ENCODE results near the gene MAN1C1.

The MAN1C1 gene

DNA sequence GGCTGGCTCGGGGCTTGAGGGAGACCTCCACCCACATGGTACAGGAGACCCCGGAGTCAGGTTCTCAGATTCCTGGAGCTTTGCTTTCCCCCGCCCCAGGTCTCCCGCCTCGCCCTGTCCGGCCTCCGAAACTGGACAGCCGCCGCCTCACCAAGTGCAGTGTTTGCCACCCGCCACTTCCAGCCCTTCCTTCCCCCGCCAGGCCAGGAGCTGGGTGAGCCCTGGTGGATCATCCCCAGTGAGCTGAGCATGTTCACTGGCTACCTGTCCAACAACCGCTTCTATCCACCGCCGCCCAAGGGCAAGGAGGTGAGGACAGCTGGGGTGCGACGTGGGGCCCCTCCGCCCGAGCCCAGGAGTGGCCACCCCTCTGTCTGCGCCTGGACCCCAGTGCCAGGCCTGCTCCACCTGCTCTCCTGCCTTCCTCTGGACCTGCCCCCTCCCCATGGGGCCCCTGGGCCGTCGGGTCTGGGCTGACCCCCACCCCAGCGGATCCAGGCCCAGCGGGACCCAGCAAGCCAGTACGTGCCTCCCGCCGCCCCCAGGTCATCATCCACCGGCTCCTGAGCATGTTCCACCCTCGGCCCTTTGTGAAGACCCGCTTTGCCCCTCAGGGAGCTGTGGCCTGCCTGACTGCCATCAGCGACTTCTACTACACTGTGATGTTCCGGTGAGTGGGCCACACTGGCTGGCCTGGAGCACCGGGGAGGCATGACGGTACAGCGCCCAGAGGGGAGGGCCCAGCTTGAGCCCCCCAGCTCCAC lies 192.1 kb downstream of the MAN1C1 start:
- no peak for DNase-seq

DNA sequence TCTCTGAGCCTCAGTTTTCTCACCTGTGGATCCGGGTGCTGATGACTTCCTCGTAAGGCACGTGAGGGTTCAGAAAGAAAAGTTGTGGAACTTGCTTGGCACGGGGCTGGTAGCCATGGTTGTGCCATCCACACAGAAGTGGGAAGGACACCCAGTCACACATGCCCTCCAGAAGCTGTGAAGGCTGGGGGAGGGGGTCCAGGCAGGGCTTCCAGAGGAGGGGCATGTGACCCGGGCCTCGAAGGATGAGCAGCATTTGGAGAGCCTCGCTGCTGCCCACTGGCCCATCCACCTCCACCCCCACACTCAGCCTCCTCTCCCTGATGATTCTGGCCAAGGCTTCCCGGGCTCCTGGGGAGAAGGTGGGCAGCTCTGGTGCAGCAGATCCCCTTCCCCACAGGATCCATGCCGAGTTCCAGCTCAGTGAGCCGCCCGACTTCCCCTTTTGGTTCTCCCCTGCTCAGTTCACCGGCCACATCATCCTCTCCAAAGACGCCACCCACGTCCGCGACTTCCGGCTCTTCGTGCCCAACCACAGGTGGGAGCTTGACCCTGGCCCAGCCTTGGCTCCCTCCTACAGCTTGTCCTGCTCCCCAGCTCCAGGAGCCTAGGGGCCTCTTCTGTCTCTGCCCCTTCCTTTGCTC lies 192.8 kb downstream of the MAN1C1 start:
- no peak for DNase-seq

DNA sequence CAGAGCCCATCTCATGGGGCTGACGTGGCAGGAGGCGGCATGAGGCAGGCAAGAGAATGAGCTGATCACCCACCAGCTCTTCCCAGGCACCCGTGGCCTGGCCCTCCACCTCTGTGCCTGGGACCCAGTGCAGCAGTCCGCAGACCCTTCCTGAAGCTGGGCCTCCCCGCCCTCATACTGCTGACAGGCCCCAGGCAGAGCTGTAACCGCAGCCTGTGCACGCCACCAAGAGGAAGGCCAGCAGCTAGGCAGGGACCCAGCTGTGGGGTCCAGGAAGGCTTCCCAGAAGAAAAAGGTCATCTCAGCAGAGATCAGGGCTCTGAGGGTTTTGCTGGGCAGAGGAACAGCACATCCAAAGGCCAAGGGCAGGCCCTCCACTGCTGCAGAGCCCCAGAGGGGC lies 193.3 kb downstream of the MAN1C1 start:
- DNase-seq = no peak

DNA sequence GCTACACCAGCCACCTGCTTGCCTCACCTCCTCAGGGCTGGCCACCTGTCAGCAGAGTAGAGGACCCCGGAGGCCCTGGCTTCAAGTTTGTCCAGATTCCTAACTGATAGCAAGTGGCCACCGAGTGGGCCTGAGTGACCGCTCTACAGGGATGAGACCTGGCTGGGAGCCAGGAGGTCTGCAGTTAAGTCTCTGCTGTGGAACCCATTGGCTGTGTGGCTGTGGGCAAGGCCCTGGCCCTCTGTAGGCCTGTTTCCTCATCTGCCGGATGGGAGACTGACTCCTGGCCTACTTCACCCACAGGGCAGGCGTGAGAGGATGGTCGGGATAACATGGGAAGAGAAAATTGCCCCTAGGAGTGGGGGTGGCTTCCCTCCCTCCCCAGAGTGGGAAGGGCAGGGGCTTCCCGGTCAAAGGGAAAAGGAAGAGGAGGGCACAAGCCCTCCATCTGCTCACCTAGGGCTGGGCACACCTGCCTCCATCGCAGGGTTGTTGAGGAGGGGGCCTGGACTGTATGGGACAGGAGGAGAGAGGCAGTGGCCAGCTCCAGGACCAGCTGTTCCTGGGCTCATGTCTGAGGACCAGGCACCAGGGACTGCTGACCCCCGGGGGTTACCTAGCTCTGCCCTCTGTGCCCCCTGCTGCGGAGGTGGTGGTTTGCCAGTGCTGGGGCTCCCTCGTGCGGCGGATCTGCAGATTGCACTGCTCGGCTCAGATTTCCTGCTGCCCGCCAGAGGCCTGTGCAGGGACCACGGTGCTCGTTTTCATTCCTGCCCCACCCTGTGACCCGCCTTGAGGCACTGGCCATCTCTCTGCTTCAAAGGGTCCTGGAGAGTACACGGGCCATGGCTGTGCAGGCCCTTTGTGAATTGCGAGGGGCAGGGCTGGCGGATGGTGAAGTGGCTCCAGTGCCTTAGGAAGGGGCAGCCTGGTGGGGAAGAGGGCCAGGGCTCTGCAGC lies 194.0 kb downstream of the MAN1C1 start:
- peak; percentile 69 for DNase-seq

DNA sequence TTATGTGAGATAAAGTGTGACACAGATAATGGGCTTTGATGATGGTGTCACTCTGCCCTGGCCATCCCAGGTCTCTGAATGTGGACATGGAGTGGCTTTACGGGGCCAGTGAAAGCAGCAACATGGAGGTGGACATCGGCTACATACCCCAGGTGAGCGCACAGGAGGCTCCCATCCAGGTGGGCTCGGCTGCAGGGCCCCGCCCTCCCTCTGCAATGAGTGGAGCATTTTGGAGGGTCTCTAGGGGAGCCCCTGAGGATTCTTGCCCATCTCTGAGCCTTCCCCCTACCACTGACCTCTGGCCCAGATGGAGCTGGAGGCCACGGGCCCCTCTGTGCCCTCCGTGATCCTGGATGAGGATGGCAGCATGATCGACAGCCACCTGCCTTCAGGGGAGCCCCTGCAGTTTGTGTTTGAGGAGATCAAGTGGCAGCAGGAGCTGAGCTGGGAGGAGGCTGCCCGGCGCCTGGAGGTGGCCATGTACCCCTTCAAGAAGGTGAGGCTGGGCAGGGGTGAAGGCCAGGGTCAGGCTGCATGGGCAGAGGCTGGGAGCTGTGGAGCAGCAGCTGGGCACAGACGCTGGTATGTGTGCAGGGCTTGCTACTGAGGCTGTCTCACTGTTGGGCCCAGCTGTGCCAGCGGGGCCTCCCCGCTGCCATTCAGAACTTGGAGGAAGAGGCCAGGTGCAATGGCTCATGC lies 194.9 kb downstream of the MAN1C1 start:
- no peak for DNase-seq

DNA sequence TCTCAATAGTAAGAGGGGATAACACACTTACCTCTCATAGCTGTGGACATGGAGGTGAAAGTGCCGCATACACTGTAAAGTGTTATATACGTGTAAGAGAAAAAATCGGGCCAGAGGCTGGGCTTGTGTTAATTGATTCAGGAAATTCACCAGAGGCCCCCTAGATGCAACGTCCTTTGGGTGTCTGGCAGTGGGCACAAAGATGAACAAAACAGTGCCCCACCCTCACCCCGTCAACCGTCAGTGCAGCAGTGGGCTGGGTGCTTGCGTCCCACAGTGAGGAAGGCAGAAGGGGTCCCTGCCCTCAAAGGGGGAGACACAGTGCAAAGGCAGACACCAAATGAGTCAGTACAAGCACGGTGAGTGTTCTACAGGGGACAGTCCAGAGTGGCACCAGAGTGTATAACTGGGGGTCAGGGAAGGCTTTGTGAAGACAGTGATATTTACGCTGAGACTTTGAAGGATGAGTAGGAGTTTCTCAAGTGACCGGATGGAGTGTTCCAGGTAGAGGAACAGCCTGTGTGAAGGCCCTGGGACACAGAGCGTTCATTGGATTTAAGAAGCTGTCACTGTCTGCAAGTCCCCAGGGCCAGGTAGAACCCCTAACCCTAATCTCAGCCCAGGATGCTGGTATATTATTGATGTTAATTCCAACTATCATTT lies 196.6 kb downstream of the MAN1C1 start:
- no peak for DNase-seq

DNA sequence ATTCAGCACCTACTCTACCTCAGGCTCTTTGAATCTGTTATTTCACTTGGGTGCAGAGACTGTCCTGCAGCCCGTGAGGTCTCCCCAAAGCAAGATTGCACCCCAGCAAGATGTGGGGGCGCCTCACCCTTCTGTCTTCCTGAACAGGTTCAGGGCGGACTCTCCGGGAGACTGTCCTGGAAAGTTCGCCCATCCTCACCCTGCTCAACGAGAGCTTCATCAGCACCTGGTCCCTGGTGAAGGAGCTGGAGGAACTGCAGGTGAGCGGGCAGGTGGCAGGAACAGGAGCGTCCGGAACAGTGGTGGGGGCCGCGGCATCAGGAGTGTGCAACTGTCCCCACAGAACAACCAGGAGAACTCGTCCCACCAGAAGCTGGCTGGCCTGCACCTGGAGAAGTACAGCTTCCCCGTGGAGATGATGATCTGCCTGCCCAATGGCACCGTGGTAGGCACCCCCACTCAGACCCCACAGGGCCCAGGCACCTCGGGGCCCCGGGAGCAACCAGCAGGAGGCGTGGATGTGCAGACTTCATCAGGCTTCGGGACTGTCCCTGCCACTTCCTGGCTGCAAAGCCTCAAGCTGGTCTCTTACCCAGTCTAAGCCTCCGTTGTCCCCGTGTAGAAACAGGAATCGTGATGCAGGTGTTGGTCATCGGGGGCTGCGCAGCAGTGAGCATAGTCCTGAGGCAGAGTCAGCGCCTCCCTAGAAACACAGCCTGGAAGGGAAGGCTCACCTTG lies 197.3 kb downstream of the MAN1C1 start:
- no peak for DNase-seq

DNA sequence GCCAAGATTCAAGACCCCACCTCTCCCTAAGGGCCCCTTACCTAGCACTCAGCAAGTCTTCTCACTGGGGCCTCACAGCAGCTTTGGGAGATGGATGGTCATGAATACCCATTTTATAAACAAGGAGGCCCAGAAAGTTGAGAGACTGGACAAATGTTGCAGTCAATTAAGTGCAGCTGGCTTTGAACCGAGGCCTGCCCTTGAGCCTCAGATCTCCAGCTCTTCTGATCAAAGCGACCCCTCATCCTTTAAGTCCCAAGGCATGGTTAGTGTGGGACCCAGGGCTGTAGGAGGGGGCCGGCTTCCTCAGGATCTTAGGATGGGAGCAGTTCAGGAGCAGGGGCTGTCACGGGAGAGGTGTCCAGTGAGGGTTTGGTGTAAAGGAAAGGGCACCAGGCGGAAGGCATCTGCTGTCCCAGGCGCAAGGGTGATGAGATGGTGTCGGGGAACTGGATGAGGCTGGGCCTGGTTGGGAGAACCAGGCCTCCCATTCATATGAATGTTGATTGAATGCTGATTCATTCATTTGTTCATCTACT lies 198.0 kb downstream of the MAN1C1 start:
- DNase-seq = no peak

DNA sequence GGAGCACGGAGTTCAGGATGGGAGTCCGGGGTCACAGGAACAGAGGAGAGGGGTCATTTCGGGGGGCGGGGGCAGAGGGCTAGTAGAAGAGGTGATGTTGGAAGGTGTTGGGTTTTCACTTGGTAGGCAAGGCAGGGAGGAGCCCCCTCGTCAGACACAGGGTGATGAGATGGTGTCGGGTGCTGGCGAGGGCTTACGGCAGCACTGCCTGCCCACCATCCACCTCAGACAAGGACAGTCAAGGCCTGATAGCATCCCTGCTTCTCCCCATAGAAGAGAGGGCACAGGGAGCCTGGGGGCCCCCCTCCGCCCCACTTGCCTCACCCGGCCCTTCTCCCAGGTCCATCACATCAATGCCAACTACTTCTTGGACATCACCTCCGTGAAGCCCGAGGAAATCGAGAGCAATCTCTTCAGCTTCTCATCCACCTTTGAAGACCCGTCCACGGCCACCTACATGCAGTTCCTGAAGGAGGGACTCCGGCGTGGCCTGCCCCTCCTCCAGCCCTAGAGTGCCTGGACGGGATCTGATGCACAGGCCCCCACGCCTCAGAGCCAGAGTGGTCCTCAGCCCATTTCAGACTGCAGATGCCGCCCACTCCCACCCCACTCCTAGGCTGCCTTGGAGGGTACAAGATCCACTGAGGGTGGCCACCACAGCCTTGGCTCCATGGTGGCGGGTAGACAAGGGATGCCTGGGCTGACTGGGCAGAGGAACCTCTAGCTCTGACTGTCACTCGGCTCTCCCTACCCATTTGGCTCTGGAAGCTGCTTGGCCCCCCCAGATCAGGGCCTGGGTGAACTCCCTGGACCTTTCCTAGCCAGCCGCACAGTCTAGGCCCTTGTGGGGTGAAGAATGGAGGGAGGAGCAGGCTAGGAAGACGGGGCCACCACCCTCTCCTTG lies 198.9 kb downstream of the MAN1C1 start:
- DNase-seq = no peak

DNA sequence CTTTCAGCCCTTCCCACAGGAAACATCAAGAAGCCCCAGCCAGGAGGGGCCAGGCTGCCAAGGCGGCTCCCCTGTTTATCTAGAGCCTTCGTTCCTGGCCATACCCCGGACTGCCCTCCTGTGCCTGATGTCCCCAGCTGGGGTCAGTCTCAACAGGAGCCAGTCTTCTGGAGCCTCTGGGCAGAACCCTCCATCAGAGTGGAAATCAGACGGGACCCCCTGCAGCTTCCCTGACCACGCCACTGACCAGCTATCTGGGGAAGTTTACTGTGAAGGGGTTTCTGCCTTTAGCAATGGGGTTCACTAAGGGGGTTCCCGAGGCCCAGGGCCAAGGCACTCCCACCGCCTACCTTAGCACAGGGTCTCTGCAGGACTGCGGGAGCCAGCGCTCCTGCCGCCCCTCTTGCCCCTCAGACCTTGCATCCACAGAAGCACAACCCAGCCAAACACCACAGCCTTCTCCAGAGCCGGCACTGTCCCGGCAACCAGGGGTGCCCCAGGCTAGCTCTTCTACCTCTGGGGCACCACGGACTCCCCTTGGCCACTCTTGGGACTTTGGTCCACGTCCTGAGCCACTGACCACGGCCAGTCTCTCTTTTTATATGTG lies 199.6 kb downstream of the MAN1C1 start:
- no peak for DNase-seq

DNA sequence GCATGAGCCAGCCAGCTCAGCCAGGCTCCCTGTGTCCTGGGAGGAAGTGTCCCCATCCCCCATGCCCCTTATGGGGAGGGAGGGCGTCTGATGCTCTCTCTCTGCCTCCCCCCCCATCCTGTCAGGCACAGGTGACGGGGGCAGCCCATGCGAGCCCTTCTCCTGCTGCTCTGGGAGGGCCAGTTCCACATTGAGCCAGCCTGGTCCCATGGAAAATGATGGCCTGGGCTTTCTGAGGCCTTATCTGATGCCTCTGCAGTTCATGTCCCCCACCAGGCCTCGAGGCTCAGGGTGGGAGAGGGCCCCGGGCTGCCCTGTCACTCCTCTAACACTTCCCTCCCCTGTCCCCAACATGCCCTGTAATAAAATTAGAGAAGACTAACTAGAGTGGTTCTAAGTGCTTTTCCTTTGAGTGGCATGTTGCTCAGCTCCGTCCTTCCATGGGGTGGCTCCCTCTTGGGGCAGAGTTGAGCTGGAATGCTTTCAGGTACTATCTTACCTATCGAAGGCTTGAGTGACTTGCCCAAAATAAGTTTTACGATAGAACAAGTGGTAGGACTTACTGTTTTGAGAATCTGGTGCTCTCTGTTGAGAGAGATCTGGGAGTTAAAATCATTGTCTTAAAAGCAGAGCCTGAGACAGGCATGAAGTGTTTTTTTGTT lies 201.4 kb downstream of the MAN1C1 start:
- no peak for DNase-seq

DNA sequence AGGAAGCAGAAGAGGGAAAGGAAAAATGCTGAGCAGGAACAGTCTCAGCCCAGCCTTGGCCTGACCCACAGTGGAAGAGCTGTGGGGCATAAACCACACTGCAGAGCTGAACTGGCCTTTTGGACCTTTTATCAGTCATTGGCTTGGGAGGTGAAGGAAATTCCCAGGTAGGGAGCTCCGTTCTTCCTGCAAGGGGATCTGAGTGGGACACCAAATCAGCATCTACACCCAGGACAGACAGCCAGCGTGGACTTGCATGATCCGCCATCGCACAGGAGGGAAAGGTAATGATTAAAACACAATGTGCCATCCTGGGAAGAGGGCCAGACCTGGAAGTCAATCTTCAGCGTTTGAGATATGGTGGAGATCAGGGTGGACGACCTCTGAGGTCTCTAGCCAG lies 202.0 kb downstream of the MAN1C1 start:
- DNase-seq = no peak

DNA sequence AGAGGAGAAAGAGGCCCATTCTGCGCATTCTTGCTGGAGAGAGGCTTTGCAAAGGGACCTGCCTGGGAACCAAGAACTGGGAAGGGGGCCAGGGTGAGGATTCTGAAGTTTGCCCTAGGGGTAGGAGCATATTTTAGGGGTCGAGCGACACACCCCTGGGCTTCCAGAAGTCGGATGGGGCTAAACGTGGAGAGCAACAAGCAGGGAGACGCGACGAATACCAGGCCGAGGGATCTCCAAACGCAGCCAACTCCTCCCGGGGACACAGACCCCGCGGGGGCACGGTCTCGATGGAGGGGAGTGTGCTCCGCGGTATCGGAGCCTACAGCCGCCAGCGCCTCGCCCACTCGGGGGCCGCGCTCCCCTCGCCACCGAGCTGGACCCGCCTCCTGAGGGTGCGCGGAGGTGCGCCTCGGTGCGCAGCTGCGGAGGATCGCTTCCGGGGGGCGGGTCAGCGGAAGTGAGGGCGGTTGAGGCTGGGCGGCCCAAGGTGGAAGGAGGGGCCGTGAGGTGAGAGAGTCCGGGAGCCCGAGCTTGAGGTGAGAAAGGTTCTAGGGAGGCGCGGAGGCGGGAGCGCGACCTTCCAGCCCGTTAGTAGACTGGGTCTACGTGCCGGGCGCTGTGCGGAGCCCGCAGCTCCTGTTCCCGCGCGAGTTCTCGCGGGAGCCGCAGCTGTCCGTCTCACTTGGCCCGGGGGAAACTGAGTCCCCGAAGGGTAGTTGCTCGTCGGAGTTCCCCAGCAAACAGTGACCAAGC lies 203.1 kb downstream of the MAN1C1 start, which contains the start of gene MTFR1L:
TSS of gene MTFR1L (plus strand) at position 464 of the 756 bp plus-strand sequence. CDS start 3,151 bp downstream, outside the sequence.
- DNase-seq = peak; percentile 93

DNA sequence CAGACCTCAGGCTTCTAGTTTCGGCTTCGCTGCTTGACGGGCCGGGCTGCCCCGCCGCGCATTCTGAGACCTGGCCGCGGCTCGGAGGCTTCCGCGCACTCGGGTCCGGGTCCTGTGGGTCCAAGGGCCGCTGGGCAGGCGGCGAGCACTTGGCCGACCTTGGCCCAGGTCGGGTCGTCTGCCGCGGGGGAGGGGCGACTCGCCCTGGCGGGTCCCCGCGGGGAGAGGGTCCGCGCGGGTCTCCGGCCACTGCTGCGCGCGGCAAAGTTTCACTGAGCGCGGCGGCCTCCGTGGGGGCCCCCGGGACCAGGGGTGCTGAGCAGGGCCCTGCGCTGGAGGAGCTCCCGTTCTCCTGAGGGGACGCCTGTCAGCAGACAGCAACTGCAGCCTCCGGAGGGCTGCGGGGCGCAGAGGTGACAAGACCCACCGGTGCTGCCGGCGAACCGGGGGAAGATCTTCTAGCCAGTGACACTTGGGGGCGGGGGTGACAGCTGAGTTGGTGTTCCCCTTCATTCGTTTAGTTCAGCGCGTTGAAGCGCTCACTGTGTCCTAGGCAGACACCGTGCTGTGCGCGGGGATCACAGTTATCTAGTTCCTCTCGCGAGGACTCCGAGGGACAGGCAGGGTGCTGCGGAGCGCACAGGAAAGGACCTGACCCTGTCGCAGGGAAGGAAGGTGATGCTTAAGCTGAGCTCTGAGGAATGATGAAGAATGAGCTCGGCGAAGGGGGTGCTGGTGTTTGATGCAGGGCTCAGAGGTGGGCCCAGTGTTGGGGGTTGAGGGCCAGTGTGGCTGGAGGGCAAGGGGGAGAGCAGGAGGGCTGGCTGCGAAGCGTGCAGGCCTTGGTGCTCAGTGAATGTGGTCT lies 203.9 kb downstream of the MAN1C1 start:
- peak; percentile 71 for DNase-seq

DNA sequence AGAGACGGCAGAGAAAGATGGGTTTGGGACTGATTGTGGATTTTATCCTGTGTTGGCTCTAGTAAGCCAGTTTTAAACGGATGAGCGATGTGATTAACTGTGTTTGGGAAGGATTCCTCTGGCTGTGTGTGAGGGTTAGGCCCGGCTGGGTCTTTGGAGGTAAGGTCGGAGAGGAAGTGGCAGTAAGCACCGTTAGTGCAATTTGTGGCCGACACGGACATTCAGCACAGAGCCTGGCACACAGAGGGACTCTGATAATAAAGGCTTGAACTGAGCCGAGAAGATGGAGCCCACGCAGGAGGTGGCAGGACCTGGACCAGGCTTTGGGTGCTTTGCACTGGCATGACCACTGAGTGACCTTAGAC lies 204.5 kb downstream of the MAN1C1 start:
- no peak for DNase-seq

DNA sequence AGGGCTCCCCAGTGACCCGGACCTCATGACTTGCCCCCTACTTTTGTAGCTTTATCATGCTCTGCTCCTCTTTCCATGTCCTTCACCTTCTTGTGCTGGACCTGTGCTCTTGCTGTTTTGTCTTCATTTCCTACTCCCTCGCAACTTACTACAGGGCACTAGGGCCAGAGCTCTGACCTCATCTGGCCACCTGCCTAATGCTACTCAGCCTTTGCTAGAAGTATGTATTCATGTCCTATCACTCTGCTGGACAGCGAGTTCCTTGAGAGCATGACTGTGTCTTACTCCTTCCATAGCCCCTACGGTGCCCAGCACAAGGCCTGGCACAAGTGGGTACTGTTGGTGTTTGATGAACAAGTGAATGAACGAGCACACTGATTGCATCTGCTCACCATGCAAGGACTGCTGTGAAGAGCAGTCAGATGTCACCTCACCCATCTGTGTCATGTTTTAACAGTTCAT lies 205.1 kb downstream of the MAN1C1 start:
- no peak for DNase-seq

DNA sequence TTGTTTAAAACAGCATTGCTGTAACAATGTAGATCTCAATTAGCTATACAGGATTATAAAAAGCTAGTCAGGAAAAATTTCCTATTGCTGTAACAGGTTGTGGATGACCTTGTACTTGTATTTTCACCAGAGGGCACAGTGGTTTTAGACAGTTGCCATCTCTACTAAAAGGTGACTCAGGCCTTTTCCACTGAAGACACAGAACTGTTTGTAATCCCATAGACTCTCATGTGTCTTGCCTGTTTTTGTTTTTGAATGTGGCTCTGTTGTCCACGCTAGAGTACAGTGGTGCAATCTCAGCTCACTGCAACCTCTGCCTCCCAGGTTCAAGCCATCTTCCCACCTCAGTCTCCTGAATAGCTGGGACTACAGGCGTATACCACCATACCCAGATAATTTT lies 209.0 kb downstream of the MAN1C1 start:
- no peak for DNase-seq
